IPS-11a (cell line): ENCODE measurements around the gene CDC6.

Experiments
- H3K4me3 ChIP-seq: one replicate; pipeline ENCODE4 v1.5.1; 2013; ENCODE audit warnings: low read depth, low read length, control low read depth

The CDC6 gene

GRCh38 chr17:40310882-40311391 lies 23.3 kb downstream of the CDC6 start:
- H3K4me3 ChIP-seq, result no peak overlapping the region

GRCh38 chr17:40311575-40311974 lies 23.9 kb downstream of the CDC6 start:
- H3K4me3 ChIP-seq, result no peak overlapping the region

DNA sequence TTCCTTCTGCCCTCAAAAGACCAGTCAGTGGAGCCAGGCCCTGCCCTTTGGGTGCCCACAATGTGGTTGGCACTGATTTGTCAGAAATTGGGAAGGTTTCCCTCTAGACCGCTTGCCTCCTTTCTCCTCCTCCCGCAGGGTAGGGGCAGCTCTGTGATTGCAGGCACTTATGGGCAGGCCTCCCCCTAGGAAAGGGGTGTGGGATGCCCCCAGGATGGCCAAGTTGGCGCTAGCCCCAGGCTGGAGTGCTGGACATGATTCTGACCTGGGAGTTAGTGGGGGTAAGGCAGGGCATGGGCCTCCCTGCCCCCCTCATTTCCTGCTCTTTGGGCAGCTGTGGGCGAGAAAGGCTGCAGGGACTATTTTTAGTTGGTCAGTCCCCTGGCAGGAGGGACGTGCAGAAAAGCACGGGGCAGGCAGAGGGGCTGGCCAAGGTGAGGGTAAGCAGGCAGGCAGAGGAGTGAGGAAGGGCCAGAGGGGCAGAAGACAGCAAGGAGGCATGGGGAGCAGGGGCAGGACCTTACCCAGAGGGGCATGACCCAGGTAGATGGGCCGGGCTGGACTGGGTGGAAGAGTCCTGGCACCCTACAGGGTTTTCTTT lies 24.6 kb downstream of the CDC6 start:
- no peak overlapping the region for H3K4me3 ChIP-seq

- H3K4me3 ChIP-seq, result no peak overlapping the region
These were observed 25.4 kb downstream of the CDC6 start for GRCh38 chr17:40312893-40313667.

DNA sequence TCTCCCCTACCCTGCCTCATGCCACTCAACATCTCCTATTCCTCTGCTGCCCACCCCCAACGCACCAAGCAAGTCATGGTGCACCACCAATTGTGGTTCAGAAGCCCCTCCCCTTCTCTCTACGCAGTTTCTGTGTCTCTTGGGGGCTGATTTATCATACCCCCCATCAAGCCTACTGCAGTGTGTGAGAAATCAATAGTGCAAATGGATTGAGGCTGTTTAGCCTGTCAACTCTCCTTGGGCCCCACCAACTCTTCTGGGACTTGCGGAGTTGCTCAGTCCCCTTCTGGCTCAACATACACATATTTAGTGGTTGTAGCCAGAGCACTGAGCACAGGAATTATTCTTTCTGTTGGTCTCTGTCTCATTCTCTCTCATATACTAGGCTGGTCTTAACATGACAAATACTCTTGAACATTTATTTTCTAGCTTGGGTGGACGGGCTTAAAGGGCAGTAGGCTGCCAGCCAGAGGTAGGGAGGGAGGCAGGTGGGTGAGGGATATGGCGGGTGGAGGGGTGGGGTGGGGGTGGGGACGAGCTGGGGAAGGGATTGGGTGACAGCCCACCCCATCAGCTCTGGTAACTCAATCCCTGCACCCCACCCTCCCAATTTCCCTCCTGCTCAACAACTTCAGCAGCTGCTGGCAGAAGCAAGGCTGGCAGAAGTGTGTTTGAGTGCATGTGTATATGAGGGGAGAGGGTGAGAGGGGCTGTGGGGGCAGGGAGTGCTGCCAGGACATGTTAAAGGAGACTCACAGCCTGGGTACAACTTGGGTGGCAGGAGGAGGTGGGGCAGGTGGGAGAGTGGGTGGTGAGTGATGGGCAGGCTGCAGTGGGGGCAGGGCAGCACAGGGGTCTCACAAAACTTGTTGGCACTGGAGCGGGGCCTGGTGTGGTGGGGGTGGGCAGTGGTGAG lies 26.2 kb downstream of the CDC6 start:
- H3K4me3 ChIP-seq, result no peak overlapping the region

DNA sequence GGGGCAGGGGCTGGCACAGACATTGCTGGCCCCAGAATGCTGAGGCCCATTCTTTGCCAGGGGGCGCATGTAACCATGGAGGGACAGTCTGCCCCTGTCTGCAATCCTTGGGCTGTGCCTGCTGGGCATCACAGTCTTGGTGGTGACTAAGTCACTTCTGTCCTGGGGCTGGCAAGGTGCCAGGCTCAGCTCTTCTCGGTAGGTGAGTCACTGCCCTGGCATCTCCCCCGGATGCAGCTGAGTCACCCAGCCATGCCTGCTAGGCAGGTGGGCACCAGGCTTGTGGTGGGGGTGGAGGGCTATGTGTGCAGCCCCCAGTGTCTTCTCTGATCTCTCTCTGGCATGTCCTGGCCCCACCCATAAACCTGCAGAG lies 26.9 kb downstream of the CDC6 start:
- no peak overlapping the region for H3K4me3 ChIP-seq

DNA sequence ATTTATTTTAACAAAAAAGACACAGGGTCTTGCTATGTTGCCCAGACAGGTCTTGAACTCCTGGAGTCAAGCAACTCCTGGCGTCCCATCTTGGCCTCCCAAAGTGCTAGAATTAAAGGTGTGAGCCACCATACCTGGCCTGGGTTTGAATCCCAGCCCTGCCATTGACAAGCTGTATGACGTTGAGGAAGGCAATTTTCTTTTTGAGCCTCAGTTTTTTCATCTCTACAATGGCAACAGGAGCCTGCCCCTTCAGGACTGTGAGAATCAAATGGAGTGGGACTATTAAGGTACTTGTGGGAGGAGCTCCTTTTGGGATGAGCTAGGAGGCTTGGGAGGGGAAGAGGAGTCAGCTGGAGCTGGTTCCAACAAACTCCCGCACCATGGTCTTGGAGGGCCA lies 27.5 kb downstream of the CDC6 start:
- no peak overlapping the region for H3K4me3 ChIP-seq

GRCh38 chr17:40315678-40316570 lies 28.2 kb downstream of the CDC6 start:
- no peak overlapping the region for H3K4me3 ChIP-seq

- peak overlapping the region; percentile 30 for H3K4me3 ChIP-seq
These were observed 29.1 kb downstream of the CDC6 start for GRCh38 chr17:40316571-40317344.

DNA sequence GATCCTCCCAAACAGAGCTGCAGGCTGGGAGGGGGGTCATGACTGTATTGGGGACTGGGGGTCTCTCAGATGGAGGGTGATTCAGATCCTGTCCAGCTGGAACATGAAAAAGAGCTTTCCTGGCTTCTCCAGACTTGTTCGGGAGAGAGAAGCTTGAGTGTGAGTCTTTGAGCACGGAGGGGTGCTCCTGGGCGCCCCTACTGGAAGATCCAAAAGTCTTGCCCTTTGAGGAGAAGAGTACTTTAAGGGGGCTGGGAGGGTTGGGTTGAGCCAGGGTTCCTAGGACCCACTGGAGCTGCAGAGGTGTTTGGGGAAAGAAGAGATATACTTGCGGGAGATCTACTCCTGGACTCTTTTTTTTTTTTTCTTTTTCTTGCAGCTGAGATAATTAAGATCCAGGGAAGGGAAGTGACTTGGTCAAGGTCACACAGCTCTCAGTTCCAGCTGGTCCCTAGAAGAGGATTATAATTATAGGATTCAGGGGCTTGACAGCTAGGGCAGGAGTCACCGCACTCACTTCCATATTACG lies 29.7 kb downstream of the CDC6 start:
- H3K4me3 ChIP-seq, result peak overlapping the region; percentile 57

DNA sequence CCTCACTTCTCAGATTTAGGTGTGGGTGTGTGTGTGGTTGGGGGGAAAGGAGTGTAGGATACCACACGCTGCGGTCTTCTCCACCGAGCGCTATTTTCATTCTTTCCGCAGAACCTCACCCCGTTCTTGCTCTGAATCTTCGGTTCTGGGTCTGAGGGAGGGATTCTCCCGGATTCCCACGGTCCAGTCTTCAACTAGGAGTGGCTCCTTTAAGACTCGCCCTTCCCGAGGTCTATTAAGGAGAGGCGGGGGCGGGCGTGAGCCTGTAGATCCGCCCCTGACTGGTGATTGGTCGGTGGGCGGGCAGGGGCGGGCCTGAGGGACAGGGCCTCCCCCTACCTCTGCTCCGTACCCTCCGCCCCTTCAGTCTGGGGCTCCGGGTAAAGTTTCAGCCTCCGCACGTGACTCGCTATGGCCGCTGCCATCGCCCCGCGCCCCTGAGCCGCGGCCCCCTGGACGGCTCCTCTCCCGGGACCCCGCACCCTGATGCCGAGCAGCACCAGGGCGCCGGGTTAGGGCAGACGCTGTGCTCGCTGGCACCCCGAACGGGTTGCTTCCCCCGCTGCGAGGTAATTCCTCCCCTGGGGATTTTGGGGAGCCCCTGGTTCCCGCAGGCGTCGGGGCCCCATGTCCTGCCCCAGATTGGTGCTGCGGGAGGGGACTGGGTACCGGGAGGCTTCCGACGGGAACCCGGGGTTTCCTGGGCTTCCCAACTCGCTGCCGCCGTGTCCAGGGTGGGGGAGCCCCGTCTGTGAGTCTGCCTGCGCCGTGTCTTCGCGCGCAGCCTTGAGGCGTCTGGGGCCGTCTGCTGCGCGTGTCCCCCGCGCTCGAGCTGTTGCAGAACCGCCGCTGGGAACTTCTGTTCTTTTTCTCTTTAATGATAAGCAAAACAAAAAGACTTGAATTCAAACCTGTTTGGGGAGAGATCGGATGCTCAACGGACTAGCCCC lies 30.5 kb downstream of the CDC6 start:
- peak overlapping the region; percentile 57 for H3K4me3 ChIP-seq

DNA sequence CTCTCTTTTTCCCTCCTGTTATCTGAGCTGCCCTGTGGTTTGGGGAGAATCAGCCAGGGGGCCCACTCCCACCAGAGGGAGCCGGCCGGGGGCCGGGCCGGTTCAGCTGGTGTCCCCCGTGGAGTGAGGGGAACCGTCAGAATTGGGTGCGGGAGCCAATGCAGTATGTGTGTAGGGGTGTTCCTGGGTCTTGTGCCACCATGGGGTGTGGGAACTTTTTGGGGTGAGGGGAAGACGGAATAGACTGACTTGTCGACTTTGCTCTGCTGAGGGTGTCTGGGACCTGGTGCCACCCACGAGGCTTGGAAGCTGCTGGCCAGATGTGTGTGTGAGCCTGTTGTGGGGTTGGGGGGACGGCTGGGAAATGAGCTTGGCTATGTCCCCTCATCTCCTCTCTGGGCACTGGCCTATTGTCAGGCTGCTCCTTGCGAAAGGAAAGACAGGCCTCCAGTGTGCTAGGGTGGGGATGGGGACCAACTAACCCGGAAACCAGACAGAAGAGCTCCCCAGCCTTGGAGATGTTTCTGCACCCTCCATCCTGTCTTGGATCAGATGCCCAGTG lies 31.2 kb downstream of the CDC6 start:
- H3K4me3 ChIP-seq, result peak overlapping the region; percentile 57

DNA sequence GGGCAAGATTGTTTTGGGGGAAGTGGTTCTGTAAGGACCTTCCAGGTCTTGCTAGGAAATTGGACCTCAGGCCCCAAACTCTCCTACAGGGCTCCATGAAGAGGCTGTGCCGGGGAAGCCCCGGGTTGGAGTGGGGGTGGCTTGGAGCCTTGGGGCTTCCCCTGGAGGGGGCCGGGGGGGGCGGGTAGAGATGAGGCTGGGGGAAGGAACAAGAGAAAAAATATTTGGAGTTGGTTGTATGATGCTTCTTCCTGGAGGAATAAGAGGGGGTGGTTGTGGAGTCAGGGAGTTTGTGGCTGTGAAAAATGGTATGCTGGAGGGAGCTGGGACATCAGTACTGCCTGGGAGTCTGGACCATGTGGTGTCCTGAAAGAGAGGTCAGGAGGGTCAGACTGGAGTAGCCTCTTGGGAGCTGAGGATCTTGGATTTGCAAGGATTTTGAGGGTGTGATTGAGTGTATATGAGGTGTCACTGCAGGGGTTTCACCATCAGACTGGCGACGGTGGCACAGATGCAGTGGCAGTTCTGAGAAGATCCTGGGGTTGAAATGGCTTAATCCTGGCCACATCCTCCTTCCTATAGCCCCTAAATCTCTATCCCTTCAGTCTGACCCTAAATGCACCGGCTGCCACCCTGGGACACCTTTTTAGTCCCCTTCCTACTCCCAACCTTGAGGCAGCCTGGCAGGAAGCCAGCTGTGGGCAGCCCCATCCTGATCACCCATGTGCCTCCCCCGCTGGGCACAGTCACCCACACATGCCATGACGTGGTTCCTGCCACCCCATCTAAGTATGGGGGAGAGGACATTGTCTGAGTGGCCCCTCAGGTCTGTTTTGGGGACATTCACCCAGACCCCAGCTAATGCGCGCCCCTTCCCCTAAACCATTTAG lies 32.2 kb downstream of the CDC6 start:
- H3K4me3 ChIP-seq, result no peak overlapping the region

DNA sequence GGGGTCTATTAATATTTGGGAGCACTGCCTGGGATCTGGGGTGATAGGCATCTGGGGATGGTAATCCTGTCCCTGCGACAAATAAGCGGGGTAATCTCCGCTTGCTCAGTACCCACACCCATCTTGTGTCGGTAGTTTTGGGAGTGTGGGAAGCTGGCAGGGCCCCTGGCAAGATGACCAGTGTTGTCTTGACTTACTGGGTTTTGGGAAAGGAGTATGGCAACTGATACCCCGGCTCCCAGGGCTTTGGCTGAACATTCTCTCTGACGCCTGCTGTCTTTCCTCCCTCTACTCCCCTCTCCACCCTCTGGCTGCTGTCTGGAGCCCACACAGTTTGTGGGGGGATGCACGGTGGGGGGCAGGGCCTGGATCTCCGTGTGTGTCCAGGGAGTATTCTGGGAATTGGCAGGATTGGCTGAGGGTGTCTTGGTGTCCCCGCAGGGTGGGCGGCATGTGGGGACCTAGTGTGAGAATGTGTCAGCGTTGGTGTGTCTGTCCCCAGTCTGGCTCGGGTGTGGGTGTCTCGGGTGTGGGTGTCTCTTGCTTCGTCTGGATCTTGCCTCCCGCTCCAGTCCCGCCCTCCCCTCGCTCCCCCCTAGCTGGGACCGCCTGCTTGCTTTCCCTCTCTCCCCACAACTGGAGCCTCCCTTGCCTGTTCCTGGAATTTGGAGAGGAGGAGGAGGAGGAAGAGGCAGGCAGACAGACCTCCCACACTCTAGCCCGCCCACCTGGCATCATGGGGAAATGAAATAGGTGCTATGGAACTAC lies 33.3 kb downstream of the CDC6 start:
- no peak overlapping the region for H3K4me3 ChIP-seq

DNA sequence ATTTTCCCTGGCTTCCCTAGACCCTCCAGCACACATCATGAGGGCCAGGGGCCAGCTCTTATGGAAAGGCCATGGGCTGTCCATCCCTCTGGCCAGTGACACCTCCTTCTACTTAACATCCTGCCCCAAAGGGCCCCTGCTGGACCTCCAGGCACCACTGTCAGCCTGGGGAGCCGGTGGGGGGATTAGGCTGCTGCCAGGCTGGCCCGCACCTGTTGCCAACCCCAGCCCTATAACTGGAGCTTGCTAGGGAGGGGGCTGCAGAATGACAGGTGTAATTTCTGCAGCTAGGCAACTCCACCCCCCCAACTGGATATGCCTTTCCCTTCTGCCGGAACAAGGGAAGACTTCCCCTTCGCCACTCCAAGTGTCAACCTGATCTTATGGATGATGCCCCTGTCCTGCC lies 33.8 kb downstream of the CDC6 start:
- no peak overlapping the region for H3K4me3 ChIP-seq

GRCh38 chr17:40321961-40322357 lies 34.3 kb downstream of the CDC6 start:
- H3K4me3 ChIP-seq, result no peak overlapping the region
